ENCODE measurements around the gene HNF4A.
"Not testable (repeated sequence)": the region's sequence is repeated elsewhere in the genome, so short reads cannot be mapped to it uniquely, and the experiment has no call there.

Gene HNF4A

DNA sequence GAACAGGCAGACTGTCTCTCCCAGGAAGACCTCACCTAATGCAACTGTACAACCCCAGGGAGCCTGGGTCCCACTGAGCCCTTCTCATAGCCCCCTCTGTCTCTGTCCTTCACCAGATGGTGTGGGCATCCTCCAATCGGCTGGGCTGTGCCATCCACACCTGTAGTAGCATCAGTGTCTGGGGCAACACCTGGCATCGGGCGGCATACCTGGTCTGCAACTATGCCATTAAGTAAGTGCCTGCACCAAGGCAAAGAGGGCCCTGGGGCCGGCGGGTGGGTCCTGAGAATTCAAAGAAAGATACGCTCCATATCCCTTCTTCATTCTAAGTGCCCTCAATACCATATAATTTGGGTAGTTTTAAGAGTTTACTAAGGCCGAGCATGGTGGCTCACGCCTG is 10.4 kb upstream of the HNF4A start:
- no peak for DNase-seq (ENCODE audit: low spot score)

DNA sequence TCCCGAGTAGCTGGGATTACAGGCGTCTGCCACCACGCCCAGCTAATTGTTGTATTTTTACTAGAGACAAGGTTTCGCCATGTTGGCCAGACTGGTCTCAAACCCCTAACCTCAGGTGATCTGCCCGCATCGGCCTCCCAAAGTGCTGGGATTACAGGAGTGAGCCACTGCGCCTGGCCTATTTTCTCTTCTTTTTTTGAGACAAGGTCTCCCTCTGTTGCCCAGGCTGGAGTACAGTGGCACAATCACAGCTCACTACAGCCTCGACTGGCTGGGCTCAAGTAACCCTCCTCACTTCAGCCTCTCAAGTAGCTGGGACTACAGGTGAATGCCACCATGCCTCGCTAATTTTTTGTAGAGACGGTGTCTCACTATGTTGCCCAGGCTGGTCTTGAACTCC is 9.6 kb upstream of the HNF4A start:
- not testable (repeated sequence) for DNase-seq (ENCODE audit: low spot score)

DNA sequence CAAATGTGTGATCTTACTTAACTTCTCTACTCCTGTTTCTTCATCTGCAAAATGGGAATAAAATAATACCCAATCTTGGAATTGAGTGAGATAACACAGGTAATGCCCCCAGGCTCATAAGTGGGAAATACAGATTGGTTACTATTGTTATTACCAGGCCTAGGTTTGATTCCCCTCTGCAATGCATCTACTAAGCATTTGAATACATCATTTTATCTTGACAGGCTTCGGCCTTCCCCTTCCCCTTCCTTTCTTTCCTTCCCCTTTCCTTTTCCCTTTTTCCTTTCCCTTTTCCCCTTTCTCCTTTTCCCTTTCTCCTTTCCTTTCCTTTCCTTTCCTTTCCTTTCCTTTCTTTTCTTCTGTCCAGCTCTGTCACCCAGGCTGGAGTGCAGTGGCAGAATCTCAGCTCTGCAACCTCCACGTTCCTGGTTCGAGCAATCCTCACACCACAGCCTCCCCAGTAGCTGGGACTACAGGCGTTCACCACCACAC is 7.3 kb upstream of the HNF4A start:
- DNase-seq (ENCODE audit: low spot score): no peak

DNA sequence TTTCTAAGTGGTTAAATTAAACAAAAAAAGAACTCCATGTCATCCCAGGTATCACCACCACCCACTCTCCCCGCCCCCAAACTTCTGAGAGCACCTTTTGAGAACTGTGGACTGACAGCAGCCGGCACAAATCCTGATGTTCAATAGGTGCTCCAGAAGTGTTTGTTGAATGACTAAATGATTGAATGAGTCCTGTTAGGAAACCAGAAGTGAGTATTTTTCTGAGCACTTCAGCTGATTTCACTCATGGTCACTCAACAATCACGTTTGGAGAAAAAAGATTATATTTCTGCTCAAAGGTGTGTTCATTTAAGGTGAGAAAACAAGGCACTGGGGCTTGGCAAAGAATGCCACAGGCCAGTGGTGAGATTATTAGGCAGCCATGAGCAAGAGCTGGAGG is 6.2 kb upstream of the HNF4A start:
- no peak for DNase-seq (ENCODE audit: low spot score)

DNA sequence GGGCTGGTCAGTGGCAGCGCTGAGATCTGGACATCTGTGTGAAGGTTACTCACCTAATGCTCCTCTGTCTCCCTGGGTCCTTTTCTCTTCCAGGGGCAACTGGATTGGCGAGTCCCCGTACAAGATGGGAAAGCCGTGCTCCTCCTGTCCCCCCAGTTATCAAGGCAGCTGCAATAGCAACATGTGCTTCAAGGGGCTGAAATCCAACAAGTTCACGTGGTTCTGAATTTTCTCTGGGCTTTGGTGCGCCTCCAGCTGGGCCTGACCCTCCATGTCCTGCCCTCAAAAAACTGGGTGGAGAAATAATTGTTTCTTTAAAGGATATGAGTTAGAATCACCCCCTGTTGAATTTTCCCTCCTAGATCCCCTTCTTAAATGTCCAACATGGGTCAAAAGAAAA is 4.9 kb upstream of the HNF4A start:
- no peak for DNase-seq (ENCODE audit: low spot score)

DNA sequence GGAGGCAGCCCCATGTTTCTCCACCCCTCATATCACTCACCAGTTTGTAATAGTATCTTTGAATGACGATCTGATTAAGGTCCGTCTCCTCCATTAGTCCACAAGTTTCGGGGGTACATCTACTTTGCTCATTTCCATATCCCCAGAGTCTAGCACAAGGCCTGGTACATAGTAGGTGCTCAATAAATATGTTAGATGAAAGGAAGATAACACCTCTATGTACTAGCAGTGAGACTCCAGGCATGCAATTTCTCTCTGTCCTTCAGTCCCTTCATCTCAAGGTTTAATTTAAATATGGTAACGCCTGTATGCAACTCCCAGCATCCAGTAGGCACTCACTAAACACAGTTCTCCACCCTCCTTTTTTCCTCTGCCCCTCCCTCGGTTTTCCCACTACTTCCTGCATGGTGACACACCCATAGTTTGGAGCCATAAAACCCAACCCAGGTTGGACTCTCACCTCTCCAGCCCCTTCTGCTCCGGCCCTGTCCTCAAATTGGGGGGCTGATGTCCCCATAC is 461 bp upstream of the HNF4A start:
- no peak for DNase-seq (ENCODE audit: low spot score)

DNA sequence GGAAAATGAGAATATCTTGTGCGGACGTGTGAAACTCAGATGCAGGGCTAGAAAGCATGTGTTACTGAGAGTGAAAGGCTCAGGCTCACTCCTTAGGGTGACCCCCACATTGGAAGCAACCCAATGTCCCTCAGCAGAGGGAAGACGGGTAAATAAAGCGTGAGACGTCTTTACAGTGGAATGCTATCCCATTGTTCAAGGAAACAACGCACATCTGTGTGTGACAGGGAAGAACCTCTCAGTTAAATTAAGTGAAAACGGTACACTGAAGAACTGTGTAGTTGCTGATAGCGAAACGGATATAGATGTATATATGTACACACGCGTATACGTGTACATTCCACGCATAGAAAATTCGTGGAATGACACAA is 839 bp downstream of the HNF4A start:
- no peak for DNase-seq (ENCODE audit: low spot score)

DNA sequence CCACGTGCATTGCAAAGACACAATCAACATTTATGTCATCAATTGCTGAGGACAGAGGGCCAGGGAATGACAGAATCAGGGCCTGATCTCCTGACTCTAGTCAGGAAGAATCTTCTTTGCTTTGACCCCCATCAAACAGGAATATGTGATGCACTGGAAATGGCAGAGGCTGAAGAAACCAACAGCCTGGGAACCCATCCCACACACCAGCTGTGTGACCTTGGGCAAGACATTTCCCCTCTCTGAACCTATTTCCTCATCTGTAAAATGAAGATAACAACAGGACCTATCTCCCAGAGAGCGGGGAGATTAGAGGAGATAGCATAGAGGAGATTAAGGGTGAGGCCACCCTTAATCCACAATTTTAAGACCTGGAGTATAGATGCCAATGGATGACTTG is 1.5 kb downstream of the HNF4A start:
- DNase-seq (ENCODE audit: low spot score): no peak

DNA sequence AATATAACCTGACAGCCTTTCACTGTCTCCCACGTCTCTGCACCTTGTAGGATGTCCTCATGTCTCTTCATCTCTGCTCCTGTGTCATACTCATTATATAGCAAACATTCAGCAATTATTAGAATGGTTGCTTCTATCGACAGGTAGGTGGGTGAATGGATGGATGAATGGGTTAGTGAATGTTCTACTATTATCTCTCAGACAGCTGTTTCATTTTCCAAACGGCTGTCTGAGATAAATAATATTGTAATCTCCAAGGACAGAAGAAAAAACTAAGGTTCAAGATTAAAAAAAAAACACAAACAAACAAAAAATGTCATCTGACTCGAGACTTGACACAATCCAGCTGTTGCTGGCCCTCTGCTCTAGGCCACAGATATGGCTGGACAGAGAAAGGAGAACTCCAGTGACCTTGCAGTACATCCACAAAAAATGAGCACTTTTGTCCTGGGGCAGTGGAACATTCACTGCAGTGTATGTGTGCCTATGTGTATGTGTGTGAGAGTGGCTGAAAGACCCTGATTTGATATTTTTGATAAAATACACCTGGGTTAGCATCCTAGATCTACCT is 2.1 kb downstream of the HNF4A start:
- no peak for DNase-seq (ENCODE audit: low spot score)

DNA sequence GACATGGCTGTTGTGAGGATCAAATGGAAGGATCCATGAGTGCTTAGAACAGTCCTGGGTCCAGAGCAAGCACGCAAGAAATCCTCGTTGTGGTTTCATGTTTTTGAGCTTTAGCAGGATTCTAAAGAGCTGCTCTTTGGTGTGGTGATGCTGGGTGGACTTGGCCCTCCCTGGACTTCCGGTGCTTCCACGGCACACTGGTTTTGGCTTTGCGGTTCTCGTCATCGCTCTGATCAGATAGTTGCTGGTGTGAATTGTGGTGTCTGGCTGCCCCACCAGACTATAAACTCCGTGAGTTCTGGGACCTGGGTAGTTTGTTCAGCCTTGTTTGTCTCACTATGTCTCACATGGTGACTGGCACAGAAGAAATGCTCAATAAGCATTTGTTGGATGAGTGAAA is 3.3 kb downstream of the HNF4A start:
- DNase-seq (ENCODE audit: low spot score): no peak

DNA sequence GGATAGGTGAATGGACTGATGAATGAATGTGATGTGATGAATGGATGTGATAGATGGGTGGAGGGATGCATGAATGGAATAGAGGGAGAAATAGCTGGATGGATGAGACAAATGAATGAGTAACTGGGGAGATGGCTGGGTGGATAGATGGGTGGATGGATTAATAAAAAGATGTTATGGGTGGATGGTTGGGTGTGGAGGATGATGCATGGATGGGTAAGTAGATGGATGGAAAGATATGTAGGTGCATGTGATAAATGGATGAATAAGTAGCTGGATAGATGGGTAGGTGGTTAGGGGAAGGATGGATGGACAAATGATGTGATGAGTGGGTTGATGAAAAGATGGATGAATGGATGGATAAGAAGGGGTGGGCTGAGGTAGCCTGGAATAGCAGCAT is 4.7 kb downstream of the HNF4A start:
- no peak for DNase-seq (ENCODE audit: low spot score)

DNA sequence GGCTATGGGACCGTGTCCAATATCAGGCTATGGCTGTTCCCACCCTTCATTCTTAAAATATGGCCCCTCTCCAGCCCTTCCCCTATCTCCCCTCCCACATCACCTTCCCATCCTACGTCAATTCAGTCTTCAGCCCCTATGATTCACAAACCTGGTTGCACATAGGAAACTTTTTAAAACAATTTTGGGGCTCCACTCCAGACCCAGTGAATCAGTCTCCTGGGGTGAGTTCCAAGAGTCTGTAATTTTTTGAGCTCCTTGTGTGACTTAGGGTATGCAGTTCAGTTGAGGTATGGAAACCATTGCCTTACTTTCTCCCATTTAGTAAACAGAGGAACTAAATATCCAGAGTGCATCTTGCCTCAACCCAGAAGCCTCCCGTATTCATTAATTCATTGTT is 5.5 kb downstream of the HNF4A start:
- no peak for DNase-seq (ENCODE audit: low spot score)

DNA sequence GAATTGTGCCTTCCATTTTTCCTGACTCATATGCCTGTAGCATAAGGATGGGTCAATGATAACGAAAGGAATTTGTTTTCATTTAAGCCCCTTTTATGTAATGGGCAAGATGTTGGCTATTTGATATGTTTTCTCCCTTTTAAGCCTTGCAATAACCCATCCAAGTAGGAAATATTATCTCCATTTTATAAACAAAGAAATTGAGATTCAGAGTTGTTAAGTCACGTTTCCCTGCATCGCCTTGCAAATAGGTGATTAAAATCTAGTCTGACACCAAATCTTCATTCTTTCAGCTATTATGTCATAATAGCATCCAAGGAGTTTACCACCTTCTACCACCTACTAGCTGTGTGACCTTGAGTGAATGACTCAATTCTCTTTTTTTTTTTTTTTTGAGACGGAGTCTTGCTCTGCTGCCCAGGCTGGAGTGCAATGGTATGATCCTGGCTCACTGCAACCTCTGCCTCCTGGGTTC is 7.0 kb downstream of the HNF4A start:
- no peak for DNase-seq (ENCODE audit: low spot score)

DNA sequence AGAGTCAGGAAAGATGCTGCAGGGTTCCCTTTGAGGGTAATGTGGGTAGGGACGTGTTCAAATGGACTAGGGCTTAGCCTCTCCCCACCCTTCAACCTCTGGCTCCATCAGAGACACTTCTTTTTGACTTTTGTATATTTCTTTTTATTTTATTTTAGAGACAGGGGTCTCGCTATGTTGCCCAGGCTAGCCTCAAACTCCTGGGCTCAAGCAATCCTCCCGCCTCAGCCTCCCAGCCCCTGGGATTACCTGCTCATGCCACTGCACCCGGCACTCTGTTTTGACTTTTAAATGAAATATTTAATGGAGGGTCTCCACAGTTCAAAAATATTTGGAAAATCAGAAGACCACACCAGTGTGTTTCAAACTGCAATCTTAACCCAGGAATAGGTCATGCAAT is 8.6 kb downstream of the HNF4A start:
- no peak for DNase-seq (ENCODE audit: low spot score)

DNA sequence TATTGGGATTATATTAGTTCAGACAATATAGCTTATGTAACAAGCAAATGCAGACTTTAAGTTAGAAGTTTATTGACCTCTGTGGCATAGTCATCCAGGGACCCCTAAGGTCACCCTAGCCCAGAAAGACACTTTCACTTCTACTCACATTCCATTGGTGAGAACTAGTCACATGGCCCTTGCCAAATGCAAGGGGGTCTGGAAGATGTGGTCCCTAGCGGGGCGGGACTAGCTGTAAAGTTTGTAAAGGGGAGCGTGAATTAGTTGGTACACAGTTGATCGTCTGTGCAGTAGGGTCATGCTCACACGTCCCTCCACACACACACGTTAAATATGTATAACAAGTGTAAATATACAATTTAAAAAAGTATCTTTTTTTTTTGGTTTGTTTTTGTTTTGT is 9.3 kb downstream of the HNF4A start:
- no peak for DNase-seq (ENCODE audit: low spot score)

DNA sequence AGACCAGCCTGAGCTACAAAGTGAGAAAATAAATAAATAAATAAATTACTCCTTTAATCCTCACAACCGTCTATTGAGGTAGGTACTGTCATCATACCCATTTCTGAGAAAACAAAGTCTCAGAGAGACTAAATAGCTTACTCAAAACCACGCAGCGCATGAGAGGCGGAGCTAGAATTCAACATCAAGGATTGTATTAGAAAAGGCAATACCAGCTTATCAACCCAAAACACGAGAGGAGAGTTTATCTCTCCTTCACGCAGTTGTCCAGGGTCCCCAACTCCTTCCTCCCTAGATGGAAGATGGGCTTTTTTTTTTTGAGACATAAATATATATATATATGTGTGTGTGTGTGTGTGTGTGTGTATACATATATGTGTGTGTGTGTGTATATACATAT is 12.2 kb downstream of the HNF4A start:
- no peak for DNase-seq (ENCODE audit: low spot score)

DNA sequence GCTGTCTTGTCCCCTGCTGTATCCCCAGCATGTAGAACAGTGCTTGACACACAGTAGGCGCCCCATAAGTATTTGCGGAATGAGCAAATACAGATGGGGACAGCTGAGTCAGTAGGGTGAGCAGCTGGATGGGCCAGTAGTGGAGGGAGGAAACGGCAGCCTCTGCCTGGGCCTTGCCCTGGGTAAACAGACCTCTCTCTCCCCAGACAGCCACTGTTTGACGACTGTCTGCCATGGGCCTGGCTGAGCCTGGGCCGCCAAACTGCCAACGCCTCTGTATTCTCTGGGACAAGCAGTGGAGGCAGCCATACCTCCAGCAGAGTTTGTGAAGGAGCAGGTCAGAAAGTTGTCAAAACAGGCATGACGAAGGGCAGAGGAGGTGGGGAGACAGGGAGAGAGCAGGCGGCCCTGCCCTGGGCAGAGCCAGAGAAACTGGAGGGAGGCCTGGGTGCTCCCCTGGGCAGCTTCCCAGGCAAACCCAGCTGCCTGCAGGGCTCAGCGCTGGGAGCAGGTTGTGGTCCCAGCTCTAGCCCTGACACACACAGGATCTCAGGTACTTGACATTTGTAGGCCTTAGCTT is 15.2 kb downstream of the HNF4A start:
- no peak for DNase-seq (ENCODE audit: low spot score)

DNA sequence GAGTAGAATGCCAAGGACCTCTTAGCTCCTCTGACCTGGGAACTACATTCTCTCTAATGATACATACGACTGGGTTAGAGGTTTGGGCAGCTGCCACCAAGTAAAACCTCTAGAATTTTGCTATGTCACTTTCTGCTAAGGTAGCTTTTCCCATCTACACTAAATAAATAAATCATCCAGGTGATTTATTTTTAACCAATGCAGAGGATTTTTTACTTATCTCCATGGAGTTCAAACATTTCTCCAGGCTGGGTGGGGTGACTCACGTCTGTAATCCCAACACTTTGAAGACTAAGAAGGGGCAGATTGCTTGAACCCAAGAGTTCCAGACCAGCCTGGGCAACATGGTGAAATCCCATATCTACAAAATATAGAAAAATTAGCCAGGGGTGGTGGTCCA is 27.1 kb downstream of the HNF4A start:
- DNase-seq (ENCODE audit: low spot score): no peak

DNA sequence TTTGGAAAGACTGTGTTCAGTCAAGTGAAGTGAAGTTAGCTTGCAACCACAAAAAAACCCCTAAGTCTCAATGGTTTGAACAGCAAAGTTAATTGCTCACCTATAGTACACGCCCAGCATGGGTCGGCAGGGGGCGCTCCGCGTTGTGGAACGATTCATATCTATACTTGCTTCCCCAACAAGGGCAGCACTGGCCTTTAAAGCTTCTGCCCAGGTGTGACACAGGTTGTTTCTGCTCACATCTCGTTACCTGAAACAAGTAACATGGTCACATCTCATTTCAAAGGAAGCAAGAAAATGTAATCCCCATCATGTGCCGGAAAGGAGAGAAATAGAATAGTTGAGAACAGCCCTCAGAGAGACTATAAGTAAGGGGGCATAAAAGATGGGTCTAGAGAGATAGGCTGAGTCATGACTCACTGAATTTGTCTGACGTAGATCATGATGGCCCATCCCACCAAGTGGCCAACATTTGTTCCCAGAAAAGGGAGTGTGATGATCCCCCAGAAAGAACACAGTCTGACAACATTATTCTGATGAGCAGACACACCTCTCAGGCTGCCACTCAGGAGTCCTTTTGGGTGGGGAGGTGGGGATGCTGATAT is 29.0 kb downstream of the HNF4A start:
- peak; percentile 86 for DNase-seq (ENCODE audit: low spot score)

DNA sequence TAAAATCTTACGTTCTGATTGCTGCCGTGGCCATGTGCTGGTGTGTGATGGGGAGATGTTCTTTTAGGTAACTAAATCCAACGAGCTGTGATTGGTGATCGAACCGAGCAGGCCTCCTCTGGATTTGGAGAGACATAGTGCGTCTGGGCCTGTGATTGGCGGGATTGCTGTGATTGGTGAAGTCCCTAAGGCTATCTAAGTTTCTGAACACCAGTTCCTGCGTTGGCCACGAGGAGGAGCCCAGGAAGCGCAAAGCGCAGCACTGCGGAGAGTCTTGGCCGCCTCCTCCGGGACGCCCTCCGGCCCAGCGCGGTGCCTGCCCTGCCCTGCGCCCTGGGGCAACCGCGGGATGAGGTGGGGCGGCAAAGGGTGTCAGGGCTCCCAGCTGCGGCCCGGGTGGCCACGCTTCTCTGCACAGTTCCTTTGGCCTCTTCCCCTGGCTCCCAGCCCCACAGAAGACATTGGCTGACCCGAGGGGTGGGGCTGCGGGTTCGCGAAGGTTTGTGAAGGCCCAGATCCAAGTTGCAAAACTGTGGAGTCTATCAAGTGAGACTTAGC is 33.0 kb downstream of the HNF4A start:
- peak; percentile 90 for DNase-seq (ENCODE audit: low spot score)

DNA sequence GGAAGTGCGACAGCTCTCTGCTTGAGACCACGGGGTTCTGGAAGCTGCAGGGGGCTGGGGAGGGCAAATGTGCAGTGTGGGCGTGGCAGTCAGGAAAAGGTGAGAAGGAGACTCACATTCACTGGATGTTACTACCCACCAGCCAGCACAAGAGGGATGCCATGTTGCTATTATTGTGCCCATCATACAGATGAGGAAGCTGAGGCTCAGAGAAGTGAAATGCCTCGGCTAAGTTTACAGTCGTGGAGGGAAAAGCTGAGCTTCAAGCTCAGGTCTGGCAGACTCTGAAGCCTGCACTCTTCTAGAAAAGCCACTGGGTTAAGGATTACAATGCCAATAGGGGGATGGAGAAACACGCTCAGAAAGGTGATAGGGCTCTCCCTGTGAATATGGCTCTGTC is 34.4 kb downstream of the HNF4A start:
- DNase-seq (ENCODE audit: low spot score): no peak

DNA sequence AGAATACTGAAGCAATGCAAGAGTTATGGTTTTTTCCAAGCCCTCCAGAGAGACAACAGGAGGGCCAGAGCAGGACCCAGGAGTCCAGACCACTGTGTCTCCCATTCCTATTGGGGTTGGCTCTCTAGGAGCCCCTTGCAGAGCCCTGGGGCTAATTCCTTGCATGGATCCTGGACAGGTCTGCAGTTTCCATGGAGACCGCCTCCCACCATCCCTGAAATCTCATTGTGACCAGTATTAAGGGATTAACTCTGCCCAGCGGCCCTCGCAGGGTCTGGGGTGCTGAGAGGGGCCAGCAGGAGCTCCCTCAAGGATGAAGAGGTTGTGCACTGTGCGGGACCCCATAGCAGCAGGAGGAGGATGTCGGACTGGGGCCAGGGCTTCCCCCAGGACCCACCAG is 34.8 kb downstream of the HNF4A start:
- DNase-seq (ENCODE audit: low spot score): peak; percentile 68

DNA sequence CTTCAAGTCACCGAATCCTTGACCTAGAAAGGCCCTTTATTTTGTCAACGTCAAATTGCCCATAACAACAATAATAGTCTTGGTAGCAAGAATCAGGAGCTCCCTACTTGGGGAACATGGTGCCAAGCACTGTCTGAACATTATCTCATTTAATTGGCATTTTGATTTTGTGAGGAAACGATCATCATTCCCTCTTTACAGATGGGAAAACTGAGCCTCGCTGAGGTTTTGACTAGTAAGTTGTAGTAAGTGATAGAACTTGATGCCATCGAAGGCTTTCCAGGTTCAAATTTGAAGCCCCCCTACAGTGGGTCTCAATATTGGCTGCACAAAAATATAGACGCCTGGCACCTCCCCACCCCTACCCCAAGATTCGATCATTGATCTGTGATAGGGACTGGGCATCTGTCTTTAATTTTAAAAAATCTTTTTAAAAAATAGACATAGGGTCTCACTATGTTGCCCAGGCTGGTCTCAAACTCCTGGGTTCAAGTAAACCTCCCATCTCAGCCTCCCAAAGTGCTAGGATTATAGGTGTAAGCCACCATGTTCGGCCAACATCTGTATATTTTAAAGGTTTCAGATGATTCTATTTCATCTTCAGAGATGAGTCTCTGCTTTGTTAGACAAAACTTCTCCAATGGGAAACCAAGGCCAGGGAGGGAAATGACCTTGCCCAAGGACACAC is 36.7 kb downstream of the HNF4A start:
- DNase-seq (ENCODE audit: low spot score): no peak

Measured in ecto neural progenitor cell (in vitro differentiated cells).